LHCN-M2 (cell line): ENCODE measurements around the gene ATP6V1B1. TPM values are rescaled to one million over a fixed set of nuclear protein-coding genes. Genes with fewer than 3 reads are reported as not detected.

Experiments used
- DNase-seq: peaks from one replicate; pipeline ENCODE4 v3.0.0-alpha.2; 2012; ENCODE audit warnings: low read depth
- total RNA-seq: library from RNA; depleted of rRNA; stranded (reverse); fragments of >200 nt; gene quantifications from 2 replicates; pipeline ENCODE4 v1.2.3, GENCODE V29; 2014

ATP6V1B1 gene
- total RNA-seq, 1 experiment from 2014 or later, result 2.0 TPM

DNA sequence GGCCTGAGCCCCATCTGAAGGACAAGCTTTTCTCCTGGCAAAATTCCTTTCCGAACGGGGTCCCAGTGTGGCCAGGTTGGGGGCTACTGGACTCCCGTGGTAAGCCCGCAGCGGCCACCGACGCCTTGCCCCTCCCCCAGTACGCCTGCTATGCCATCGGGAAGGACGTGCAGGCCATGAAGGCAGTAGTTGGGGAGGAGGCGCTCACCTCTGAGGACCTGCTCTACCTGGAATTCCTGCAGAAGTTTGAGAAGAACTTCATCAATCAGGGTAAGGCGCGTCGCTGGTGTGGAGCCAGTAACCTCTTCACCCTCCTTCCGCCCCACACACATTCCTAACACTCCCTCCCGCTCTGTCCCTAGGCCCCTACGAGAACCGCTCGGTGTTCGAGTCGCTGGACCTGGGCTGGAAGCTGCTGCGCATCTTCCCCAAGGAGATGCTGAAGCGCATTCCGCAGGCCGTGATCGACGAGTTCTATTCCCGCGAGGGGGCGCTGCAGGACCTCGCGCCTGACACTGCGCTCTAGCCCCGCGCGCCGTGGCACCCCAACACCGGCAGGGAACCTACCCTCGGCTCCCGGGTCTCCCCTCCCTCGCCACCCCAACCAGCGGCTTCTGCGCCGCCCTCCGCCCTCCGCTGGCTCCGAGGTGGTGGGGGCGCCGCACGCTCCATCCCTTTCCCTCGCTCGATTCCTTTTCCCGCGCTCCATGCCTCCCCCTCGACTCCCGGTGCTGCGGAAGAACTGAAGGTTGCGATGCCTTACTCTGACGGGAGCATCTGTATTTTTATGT is 29.1 kb downstream of the ATP6V1B1 start:
- DNase-seq, result peak; percentile 56

- no peak for DNase-seq
Observed at GRCh38 chr2:70965506-70965905, 29.8 kb downstream of the ATP6V1B1 start.

- no peak for DNase-seq
Observed at GRCh38 chr2:70966681-70967080, 31.0 kb downstream of the ATP6V1B1 start.

- DNase-seq, result no peak
Observed at GRCh38 chr2:70967189-70967588, 31.5 kb downstream of the ATP6V1B1 start.

GRCh38 chr2:70974592-70974991 is 38.9 kb downstream of the ATP6V1B1 start:
- DNase-seq, result no peak

GRCh38 chr2:70975237-70975636 is 39.5 kb downstream of the ATP6V1B1 start:
- no peak for DNase-seq

- peak; percentile 78 for DNase-seq
Observed at GRCh38 chr2:70977605-70978205, 42.0 kb downstream of the ATP6V1B1 start.

DNA sequence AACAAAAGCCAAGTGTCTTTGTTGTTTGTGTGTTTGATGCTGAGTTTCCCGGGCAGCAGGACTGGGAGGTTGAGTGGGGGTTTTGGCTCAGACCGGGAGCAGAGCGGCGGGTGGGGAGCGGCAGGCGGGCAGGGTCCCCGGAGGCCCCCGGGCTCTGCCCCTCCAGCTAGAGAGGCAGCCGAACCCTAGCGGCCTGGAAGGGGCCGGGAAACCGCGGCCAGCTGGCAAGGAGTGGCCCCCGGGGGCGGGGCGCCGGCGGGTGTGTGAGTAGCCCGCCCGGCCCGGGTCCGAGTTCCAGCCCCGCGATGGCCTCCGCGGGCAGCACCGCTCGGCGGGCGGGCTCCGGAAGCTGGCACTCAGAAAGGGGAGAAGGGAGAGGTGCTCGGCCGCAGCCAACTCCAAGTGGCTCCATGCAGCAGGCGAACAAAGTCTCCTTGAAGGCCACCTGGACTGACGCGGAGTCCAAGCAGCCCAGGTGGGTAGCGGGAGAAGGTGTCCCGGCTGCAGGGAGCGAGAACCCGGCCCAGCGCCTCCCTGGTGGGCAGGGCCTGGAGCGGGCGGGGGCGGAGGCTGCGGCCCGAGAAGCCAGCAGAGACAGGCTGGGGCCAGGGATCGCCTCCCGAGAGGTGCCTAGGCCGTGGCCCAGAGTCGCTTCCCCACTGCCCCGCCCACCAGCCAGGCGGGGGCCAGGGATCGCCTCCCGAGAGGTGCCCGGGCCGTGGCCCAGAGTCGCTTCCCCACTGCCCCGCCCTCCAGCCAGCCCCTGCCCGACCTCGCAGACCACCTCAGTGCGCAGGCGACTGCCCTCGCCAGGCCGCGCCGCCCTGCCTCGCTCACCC is 42.9 kb downstream of the ATP6V1B1 start, which contains the start of gene ANKRD53:
TSS of gene ANKRD53 (plus strand) at position 290 of the 839 bp plus-strand sequence. CDS start at position 306, 16 bp downstream.
- DNase-seq, result peak; percentile 17

DNA sequence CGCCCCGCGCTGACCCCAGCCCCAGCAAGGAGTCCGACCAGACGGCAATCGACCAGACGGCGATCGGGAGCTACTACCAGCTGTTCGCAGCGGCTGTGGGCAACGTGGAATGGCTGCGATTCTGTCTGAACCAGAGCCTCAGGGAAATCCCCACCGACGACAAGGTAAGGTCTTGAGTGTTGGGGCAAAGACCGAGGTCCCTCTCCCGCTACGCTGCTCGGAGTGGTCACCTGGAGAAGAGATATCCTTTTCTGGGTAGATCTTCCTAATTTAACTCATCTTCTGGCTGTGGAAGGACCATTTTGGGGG is 43.4 kb downstream of the ATP6V1B1 start:
- no peak for DNase-seq

- DNase-seq, result no peak
Observed at GRCh38 chr2:70979626-70980025, 43.9 kb downstream of the ATP6V1B1 start.

DNA sequence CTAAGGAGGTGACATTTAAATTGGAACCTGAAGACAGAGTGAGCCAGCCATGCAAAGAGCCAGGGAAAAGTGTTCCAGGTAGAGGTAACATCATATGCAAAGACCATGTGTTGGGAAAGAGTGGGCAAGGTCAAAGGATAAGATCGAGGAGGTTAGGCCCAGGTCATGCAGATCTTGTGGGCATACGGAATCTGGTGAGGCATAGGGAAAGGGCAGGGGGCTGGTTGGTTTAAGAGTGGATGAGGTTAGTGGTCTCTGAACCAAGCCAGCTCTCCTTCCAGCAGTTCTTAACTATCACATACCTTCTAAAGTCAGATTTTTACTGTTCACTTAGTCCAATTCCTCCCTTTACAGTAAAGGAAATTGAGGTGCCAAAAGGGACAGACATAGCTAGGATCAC is 45.7 kb downstream of the ATP6V1B1 start:
- DNase-seq, result no peak

DNA sequence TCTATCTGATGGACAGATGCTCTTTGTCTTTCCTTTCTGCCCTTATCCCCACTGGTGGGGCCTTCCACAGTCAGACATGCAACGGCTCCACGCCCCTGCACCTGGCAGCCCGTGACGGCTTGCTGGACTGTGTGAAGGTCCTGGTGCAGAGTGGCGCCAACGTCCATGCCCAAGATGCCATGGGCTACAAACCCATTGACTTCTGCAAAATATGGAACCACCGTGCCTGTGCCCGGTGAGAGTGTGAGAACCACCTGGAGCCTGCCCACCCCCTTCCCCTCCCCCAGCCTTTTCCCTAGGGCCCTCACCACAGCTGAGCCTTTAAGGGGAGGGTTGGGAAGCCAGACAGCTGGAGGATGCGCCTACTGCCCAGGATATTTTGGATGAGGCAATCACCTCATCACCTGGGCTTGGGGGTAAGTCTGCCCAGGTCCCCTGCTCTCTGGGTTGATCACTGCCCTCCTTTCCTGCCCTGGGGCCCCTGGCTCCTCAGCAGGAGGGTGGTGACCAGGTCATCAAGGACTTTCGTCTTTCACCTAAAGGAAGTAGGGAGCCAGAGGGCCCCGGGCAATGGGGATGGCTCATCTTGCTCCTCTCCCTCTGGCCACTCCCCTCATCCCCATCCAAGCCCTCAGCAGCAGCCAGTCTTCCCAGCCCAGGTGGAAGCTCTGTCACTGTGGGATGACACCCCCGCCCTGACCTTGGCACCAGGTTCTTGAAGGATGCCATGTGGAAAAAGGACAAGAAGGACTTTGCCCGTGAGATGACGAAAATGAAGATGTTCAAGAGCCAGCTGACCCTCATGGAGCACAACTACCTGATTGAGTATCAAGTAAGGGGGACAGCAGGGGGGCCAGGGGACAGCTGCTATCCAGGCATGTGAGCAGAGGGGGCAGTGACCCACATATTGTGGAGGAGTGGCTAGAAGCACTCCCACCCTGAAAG is 46.4 kb downstream of the ATP6V1B1 start:
- DNase-seq, result no peak

DNA sequence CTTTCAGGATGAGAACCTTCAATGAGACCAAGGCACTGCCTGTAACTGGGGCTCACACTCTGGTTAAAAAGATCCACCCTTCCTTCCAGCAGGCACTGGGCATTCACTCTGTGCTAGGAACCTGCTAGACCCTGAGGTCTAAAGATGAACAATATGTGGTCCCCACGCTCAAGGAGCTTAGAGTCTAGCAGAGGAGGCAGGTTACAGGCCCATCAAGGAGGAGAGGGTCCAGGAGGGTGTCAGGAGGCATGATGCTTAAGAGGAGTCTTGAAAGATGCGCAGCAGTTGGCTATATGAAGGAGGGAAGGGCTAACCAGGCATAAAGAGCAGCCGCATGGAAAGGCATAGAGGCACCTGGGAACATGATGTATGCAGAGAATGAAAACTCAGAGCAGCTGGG is 47.3 kb downstream of the ATP6V1B1 start:
- no peak for DNase-seq

- DNase-seq, result no peak
Observed at GRCh38 chr2:70983506-70984227, 48.0 kb downstream of the ATP6V1B1 start.

DNA sequence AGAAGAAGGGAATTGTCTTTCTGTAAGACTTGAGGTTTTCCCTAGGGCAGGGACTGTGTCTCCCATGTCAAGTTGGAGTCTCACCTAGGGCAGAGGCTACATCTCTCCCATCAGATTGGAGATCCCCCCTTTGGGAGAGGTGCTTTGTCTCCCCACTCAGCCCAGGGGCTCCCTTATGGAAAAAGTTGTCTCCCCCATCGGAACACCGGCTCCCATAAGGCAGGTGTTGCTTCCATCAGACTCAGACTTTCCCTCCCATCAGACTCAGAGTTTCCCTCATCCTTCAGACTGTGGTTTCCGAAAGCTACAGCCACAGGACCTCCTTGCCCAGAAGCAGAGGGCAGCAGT is 48.5 kb downstream of the ATP6V1B1 start:
- no peak for DNase-seq

- no peak for DNase-seq
Observed at GRCh38 chr2:70984576-70985282, 49.0 kb downstream of the ATP6V1B1 start.

DNA sequence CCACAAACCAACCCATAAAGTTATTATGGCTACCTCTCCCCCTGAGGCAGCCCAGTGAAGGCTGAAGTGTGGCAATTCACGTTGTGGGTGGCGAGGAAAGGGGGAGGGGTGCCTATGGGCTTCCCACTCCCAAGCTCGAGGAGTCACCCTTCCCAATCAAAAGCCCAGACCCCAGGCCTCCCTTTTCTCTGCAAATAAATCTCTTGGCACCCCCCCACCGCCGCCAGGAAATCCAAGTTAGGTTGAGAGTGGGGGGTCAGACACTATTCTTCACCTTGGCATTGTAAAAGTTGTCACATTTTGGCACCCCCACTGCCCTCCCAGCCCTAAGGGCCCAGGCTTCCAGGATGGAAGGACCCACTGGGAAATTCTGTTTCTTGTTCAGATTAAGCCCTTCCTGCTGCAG is 49.6 kb downstream of the ATP6V1B1 start:
- no peak for DNase-seq

- DNase-seq, result no peak
Observed at GRCh38 chr2:70985956-70986355, 50.3 kb downstream of the ATP6V1B1 start.

GRCh38 chr2:70986499-70987189 is 50.9 kb downstream of the ATP6V1B1 start:
- no peak for DNase-seq
